NCI-H187 (cell line): ENCODE results near the gene OCRL.

Source experiments
- DNase-seq, 2 experiments: peaks; one replicate each; lab custom pipeline; 2025; lab: John Stamatoyannopoulos, UW

OCRL gene

GRCh38 chrX:129540068-129540653, at the start of gene OCRL:
TSS of gene OCRL (plus strand) at chrX:129540259. CDS start at chrX:129540440, 181 bp downstream.
- peak; percentile 6 to 69 for DNase-seq

GRCh38 chrX:129490330-129490729, 49.7 kb upstream of the OCRL start:
- DNase-seq, result no peak

- DNase-seq, result no peak
Measured at GRCh38 chrX:129493643-129494042, 46.4 kb upstream of the OCRL start.

- no peak for DNase-seq
Measured at GRCh38 chrX:129494887-129495286, 45.2 kb upstream of the OCRL start.

- DNase-seq, result no peak
Measured at GRCh38 chrX:129495900-129496299, 44.2 kb upstream of the OCRL start.

- no peak for DNase-seq
Measured at GRCh38 chrX:129496625-129497024, 43.4 kb upstream of the OCRL start.

GRCh38 chrX:129497146-129497843, 42.8 kb upstream of the OCRL start:
- DNase-seq, result no peak

- no peak for DNase-seq
Measured at GRCh38 chrX:129510331-129510730, 29.7 kb upstream of the OCRL start.

- no peak for DNase-seq
Measured at GRCh38 chrX:129511689-129512088, 28.4 kb upstream of the OCRL start.

GRCh38 chrX:129512409-129512808, 27.6 kb upstream of the OCRL start:
- DNase-seq, result no peak

- DNase-seq, result no peak
Measured at GRCh38 chrX:129516402-129516801, 23.7 kb upstream of the OCRL start.

- no peak for DNase-seq
Measured at GRCh38 chrX:129520151-129520550, 19.9 kb upstream of the OCRL start.

- peak in 1 of 2 experiments; percentile 5 for DNase-seq
Measured at GRCh38 chrX:129522184-129523078, 17.6 kb upstream of the OCRL start.

- DNase-seq, result no peak
Measured at GRCh38 chrX:129523079-129523911, 16.8 kb upstream of the OCRL start, which contains the start of gene SMARCA1. TSS of gene SMARCA1 (minus strand) at chrX:129523490. CDS start at chrX:129523370, 120 bp downstream.

- no peak for DNase-seq
Measured at GRCh38 chrX:129524250-129524850, 15.7 kb upstream of the OCRL start.

- DNase-seq, result no peak
Measured at GRCh38 chrX:129525162-129525561, 14.9 kb upstream of the OCRL start.

GRCh38 chrX:129525896-129526295, 14.2 kb upstream of the OCRL start:
- no peak for DNase-seq

GRCh38 chrX:129529685-129530281, 10.3 kb upstream of the OCRL start:
- DNase-seq, result no peak

GRCh38 chrX:129530410-129530809, 9.6 kb upstream of the OCRL start:
- no peak for DNase-seq

- DNase-seq, result no peak
Measured at GRCh38 chrX:129531132-129531531, 8.9 kb upstream of the OCRL start.
